ENCODE measurements around the gene RDM1.

GRCh38 chr17:35943537-35943936, 13.0 kb upstream of the RDM1 start, which contains the start of gene LYZL6:
- TF ChIP-seq CTCF (IDR thresholded peaks at IDR 0.05): no peak
- TF ChIP-seq POLR2A (IDR thresholded peaks at IDR 0.05): no peak
